Liver (tissue), 9 donors: Measurements from ENCODE around the gene ZNF467. TPM values are rescaled to one million over a fixed set of nuclear protein-coding genes. Genes with fewer than 3 reads are reported as not detected.

Source experiments
- DNase-seq: peaks from one replicate; pipeline ENCODE4 v3.0.0-alpha.2; 2017; ENCODE audit warnings: low spot score
- H3K27ac ChIP-seq, 2 donors: one replicate each; pipeline ENCODE4 v1.7.0; 2013; ENCODE audit warnings: inconsistent platforms in 2 of 2, low read length in 2 of 2, control low read depth in 1 of 2, low read depth in 1 of 2, mild to moderate bottlenecking in 1 of 2
- H3K27me3 ChIP-seq, 4 donors: one replicate each; pipeline versions ENCODE4 v1.6.1 to v1.7.0; 2013; ENCODE audit warnings: low read length in 3 of 4, inconsistent platforms in 1 of 4, mild to moderate bottlenecking in 1 of 4, moderate library complexity in 1 of 4; ENCODE audit not compliant: control insufficient read depth in 4 of 4, insufficient read depth in 4 of 4
- H3K36me3 ChIP-seq, 4 donors: one replicate each; pipeline versions ENCODE4 v1.6.1 to v1.7.0; 2013; ENCODE audit warnings: low read length in 3 of 4, mild to moderate bottlenecking in 3 of 4, low read depth in 1 of 4, moderate library complexity in 1 of 4; ENCODE audit not compliant: control insufficient read depth in 4 of 4, insufficient read depth in 3 of 4
- H3K4me1 ChIP-seq, 4 donors: one replicate each; pipeline versions ENCODE4 v1.6.1 to v1.7.0; 2013; ENCODE audit warnings: low read length in 3 of 4, mild to moderate bottlenecking in 3 of 4, moderate library complexity in 1 of 4; ENCODE audit not compliant: control insufficient read depth in 4 of 4, insufficient read depth in 4 of 4
- H3K4me3 ChIP-seq, 3 donors: one replicate each; pipeline versions ENCODE4 v1.6.1 to v1.7.0; 2013; ENCODE audit warnings: low read length in 3 of 3, control low read depth in 1 of 3, low read depth in 1 of 3, mild to moderate bottlenecking in 1 of 3
- H3K9ac ChIP-seq, 2 donors: one replicate each; pipeline ENCODE4 v1.7.0; 2013; ENCODE audit warnings: low read length in 2 of 2, mild to moderate bottlenecking in 2 of 2, moderate library complexity in 2 of 2, control low read depth in 1 of 2, low read depth in 1 of 2
- H3K9me3 ChIP-seq, 4 donors: one replicate each; pipeline versions ENCODE4 v1.6.1 to v1.7.0; 2013; ENCODE audit warnings: low read length in 3 of 4; ENCODE audit not compliant: control insufficient read depth in 4 of 4
- ATF3 ChIP-seq: IDR thresholded peaks from 2 replicates; pipeline ENCODE4 v1.6.1; 2016; ENCODE audit warnings: antibody characterized with exemption
- EGR1 ChIP-seq, 2 donors: IDR thresholded peaks; 2 replicates each; pipeline ENCODE4 v1.6.1; 2016 to 2018; ENCODE audit warnings: antibody characterized with exemption in 2 of 2, low read depth in 2 of 2
- FOXA1 ChIP-seq: IDR thresholded peaks from 2 replicates; pipeline ENCODE4 v1.6.1; 2016; ENCODE audit warnings: antibody characterized with exemption
- FOXA2 ChIP-seq: IDR thresholded peaks from 2 replicates; pipeline ENCODE4 v1.6.1; 2016; ENCODE audit warnings: antibody characterized with exemption
- GABPA ChIP-seq, 2 donors: IDR thresholded peaks in 1 of 2; conservative IDR thresholded peaks in 1 of 2; 2 replicates each; pipeline ENCODE4 v1.6.1; 2016; ENCODE audit warnings: antibody characterized with exemption in 2 of 2, mild to moderate bottlenecking in 1 of 2, moderate library complexity in 1 of 2
- HNF4A ChIP-seq, 2 donors: conservative IDR thresholded peaks; 2 replicates each; pipeline ENCODE4 v1.6.1; 2016; ENCODE audit warnings: antibody characterized with exemption in 2 of 2, mild to moderate bottlenecking in 2 of 2
- HNF4G ChIP-seq: IDR thresholded peaks from 2 replicates; pipeline ENCODE4 v1.6.1; 2016; ENCODE audit warnings: antibody characterized with exemption
- JUND ChIP-seq, 2 donors: IDR thresholded peaks; 2 replicates each; pipeline ENCODE4 v1.6.1; 2016; ENCODE audit warnings: antibody characterized with exemption in 2 of 2
- NR2F2 ChIP-seq: IDR thresholded peaks from 2 replicates; pipeline ENCODE4 v1.6.1; 2016; ENCODE audit warnings: antibody characterized with exemption
- RAD21 ChIP-seq, 2 donors: IDR thresholded peaks; 2 replicates each; pipeline ENCODE4 v1.6.1; 2016; ENCODE audit warnings: antibody characterized with exemption in 2 of 2, mild to moderate bottlenecking in 2 of 2
- RXRA ChIP-seq, 2 donors: IDR thresholded peaks; 2 replicates each; pipeline ENCODE4 v1.6.1; 2017 to 2018; ENCODE audit warnings: antibody characterized with exemption in 2 of 2, mild to moderate bottlenecking in 1 of 2
- SP1 ChIP-seq: IDR thresholded peaks from 2 replicates; pipeline ENCODE4 v1.6.1; 2018; ENCODE audit warnings: antibody characterized with exemption, mild to moderate bottlenecking
- TAF1 ChIP-seq: conservative IDR thresholded peaks from 2 replicates; pipeline ENCODE4 v1.6.1; 2016; ENCODE audit warnings: antibody characterized with exemption, mild to moderate bottlenecking
- YY1 ChIP-seq: IDR thresholded peaks from 2 replicates; pipeline ENCODE4 v1.6.1; 2016; ENCODE audit warnings: antibody characterized with exemption, mild to moderate bottlenecking
- ZBTB33 ChIP-seq: IDR thresholded peaks from 2 replicates; pipeline ENCODE4 v1.6.1; 2016; ENCODE audit warnings: antibody characterized with exemption
- WGBS: extraction: QIAGEN DNeasy Blood & Tissue Kit; methylation state at CpG from one replicate; pipeline ENCODE4 v1.1.7; 2013; 5-methylcytosine and 5-hydroxymethylcytosine counted together
- polyA plus RNA-seq, 2 donors: library from polyadenylated mRNA; stranded (reverse) in 1 of 2; unstranded in 1 of 2; fragments of 200-250 nt in 1 of 2; fragments of >200 nt in 1 of 2; fragmentation: Nextera tagmentation in 1 of 2; extraction: Ambion mirVana in 1 of 2; gene quantifications; one replicate each; pipeline versions ENCODE4 v1.2.1 to v1.2.3, GENCODE V29; 2013 to 2015
- total RNA-seq, 2 donors: library from RNA; depleted of rRNA; stranded (reverse); fragments of >200 nt; gene quantifications; one replicate each; pipeline ENCODE4 v1.2.3, GENCODE V29; 2014
- TF ChIP-seq, protein P1 (sequence below): fragments of 150-350 bp; IDR thresholded peaks from 2 replicates; pipeline ENCODE4 v1.5.1; 2017; ENCODE audit warnings: improper control_type of control experiment, low read depth, low read length; ENCODE audit not compliant: missing input control
- TF ChIP-seq, protein P2 (sequence below): IDR thresholded peaks from 2 replicates; pipeline ENCODE4 v1.6.1; 2016; ENCODE audit warnings: antibody characterized with exemption, mild to moderate bottlenecking
- TF ChIP-seq, protein P3 (sequence below): IDR thresholded peaks from 2 replicates; pipeline ENCODE4 v1.6.1; 2016; ENCODE audit warnings: antibody characterized with exemption
- donor health status: healthy.
- donor health status: healthy.
- donor health status: healthy.
- donor health status: healthy.
- donor health status: healthy.

ZNF467 gene
- total and polyA plus RNA-seq, 4 donors: 2.8 to 4.0 (median 3.7) TPM

- H3K4me1 ChIP-seq: peaks cover 6 to 25% (median 16%) of the 10 kb centered on the region in 4 donors
- H3K9me3 ChIP-seq: no peaks in the 10 kb centered on the region
- TF ChIP-seq SP1 (no peak), ATF3 (no peak), ZBTB33 (no peak), FOXA2 (no peak), EGR1 (IDR thresholded peaks at IDR 0.05; ENCODE audit: low read depth in 2 of 2) (no peak), RXRA (IDR thresholded peaks at IDR 0.05) (no peak), TAF1 (no peak), GABPA (IDR thresholded peaks at IDR 0.05 in 1 of 2, conservative IDR thresholded peaks at IDR 0.05 in 1 of 2) (no peak), HNF4A (conservative IDR thresholded peaks at IDR 0.05) (no peak), NR2F2 (no peak), RAD21 (IDR thresholded peaks at IDR 0.05) (no peak), JUND (IDR thresholded peaks at IDR 0.05) (no peak), HNF4G (no peak), YY1 (no peak), FOXA1 (no peak)
- TF ChIP-seq, protein P1, sequence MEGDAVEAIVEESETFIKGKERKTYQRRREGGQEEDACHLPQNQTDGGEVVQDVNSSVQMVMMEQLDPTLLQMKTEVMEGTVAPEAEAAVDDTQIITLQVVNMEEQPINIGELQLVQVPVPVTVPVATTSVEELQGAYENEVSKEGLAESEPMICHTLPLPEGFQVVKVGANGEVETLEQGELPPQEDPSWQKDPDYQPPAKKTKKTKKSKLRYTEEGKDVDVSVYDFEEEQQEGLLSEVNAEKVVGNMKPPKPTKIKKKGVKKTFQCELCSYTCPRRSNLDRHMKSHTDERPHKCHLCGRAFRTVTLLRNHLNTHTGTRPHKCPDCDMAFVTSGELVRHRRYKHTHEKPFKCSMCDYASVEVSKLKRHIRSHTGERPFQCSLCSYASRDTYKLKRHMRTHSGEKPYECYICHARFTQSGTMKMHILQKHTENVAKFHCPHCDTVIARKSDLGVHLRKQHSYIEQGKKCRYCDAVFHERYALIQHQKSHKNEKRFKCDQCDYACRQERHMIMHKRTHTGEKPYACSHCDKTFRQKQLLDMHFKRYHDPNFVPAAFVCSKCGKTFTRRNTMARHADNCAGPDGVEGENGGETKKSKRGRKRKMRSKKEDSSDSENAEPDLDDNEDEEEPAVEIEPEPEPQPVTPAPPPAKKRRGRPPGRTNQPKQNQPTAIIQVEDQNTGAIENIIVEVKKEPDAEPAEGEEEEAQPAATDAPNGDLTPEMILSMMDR: no peak
- TF ChIP-seq, protein P2, sequence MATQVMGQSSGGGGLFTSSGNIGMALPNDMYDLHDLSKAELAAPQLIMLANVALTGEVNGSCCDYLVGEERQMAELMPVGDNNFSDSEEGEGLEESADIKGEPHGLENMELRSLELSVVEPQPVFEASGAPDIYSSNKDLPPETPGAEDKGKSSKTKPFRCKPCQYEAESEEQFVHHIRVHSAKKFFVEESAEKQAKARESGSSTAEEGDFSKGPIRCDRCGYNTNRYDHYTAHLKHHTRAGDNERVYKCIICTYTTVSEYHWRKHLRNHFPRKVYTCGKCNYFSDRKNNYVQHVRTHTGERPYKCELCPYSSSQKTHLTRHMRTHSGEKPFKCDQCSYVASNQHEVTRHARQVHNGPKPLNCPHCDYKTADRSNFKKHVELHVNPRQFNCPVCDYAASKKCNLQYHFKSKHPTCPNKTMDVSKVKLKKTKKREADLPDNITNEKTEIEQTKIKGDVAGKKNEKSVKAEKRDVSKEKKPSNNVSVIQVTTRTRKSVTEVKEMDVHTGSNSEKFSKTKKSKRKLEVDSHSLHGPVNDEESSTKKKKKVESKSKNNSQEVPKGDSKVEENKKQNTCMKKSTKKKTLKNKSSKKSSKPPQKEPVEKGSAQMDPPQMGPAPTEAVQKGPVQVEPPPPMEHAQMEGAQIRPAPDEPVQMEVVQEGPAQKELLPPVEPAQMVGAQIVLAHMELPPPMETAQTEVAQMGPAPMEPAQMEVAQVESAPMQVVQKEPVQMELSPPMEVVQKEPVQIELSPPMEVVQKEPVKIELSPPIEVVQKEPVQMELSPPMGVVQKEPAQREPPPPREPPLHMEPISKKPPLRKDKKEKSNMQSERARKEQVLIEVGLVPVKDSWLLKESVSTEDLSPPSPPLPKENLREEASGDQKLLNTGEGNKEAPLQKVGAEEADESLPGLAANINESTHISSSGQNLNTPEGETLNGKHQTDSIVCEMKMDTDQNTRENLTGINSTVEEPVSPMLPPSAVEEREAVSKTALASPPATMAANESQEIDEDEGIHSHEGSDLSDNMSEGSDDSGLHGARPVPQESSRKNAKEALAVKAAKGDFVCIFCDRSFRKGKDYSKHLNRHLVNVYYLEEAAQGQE: no peak
- TF ChIP-seq, protein P3, sequence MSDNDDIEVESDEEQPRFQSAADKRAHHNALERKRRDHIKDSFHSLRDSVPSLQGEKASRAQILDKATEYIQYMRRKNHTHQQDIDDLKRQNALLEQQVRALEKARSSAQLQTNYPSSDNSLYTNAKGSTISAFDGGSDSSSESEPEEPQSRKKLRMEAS: no peak
- no peak overlapping the region for H3K9ac ChIP-seq
- no peaks in the 10 kb centered on the region for H3K27me3 ChIP-seq
- no peak for DNase-seq
- H3K36me3 ChIP-seq: no peaks in the 10 kb centered on the region
- no peak overlapping the region for H3K27ac ChIP-seq
- H3K4me3 ChIP-seq: no peak overlapping the region
- WGBS: 95% methylated on average over 4 of the region's 4 CpGs
Observed at GRCh38 chr7:149716932-149717307, 56.5 kb downstream of the ZNF467 start.
